Thoracic aorta endothelial cell (primary cell): ENCODE measurements around the gene PRDM12. TPM values are rescaled to one million over a fixed set of nuclear protein-coding genes. Genes with fewer than 3 reads are reported as not detected.

Experiments used
- small RNA-seq: library from RNA; depleted of rRNA; stranded (forward); fragments of <200 nt; gene quantifications from one replicate; pipeline ENCODE3, GENCODE V24; 2012
- total RNA-seq: library from RNA; depleted of rRNA; stranded (reverse); fragments of >200 nt; gene quantifications from 2 replicates; pipeline ENCODE4 v1.2.3, GENCODE V29; 2012

PRDM12 gene
- total RNA-seq: 0.14 TPM in 1 of 2 replicates, not detected in the other

GRCh38 chr9:130664251-130665028, at the start of gene PRDM12:
Gene PRDM12, plus strand, starts transcription at chr9:130664594. Its CDS starts 60 bp downstream, at chr9:130664654.

GRCh38 chr9:130693426-130694191, 29.2 kb downstream of the PRDM12 start, which contains the start of gene EXOSC2:
Gene EXOSC2, plus strand, starts transcription at chr9:130693780. Its CDS starts 12 bp downstream, at chr9:130693792.

Small RNAs within 50 kb of the gene (small RNA-seq; reads per million reads assigned to genes)
- gene AL359092.1 (not detected), gene MIR6856 (not detected)

Other genes starting within 250 kb of the PRDM12 start
- gene ASS1, start 219.6 kb upstream of the PRDM12 start, total RNA-seq: 2.7 and 4.7 TPM in 2 replicates
- gene FUBP3, start 85.0 kb upstream of the PRDM12 start, total RNA-seq: 40.3 and 46.7 TPM in 2 replicates
- 49.1 and 54.1 TPM in 2 replicates for gene EXOSC2, start 29.2 kb downstream of the PRDM12 start, total RNA-seq
- 79.0 and 84.0 TPM in 2 replicates for gene ABL1, start 170.7 kb downstream of the PRDM12 start, total RNA-seq
- gene QRFP, start 232.2 kb downstream of the PRDM12 start, total RNA-seq: not detected in 2 replicates